ENCODE results near the gene RHOBTB3.

DNA sequence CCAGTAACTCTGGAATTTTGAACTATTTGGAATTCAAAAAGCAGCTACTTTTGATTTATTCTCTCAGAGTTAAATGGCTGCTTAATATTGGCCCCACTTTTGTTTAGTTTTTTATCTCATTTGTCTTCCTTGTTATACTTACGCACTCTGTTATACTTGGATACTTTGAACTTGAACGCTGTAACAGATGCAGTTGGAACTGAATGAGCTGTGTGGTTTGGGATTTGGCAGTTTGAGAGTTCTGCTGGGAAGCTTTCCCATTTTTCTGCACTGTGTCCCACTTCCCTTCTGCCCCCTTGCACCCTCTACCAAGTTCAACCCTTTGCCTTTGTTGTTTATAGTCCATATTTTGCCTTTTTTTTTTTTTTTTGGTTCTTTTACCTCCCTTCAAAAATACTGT lies 3.8 kb downstream of the RHOBTB3 start:
- no peak for TF ChIP-seq POLR2AphosphoS5 (IDR thresholded peaks at IDR 0.05; ENCODE audit: low read depth, low read length)
- TF ChIP-seq TAF1 (IDR thresholded peaks at IDR 0.05; ENCODE audit: borderline replicate concordance, low read depth, low read length) = no peak
- TF ChIP-seq POLR2A (IDR thresholded peaks at IDR 0.05; ENCODE audit: low read depth, low read length) = no peak
